K562 (cell line): ENCODE results near the gene GMNN. TPM values are rescaled to one million over a fixed set of nuclear protein-coding genes. Genes with fewer than 3 reads are reported as not detected.

Source experiments
- ATAC-seq: fragments of 200-7000 bp; cut with Tn5 transposase; 3 replicates; pipeline ENCODE4 v1.9.1; 2020; ENCODE audit warnings: moderate library complexity
- BruUV-seq: library from RNA; stranded (reverse); fragments of 400-500 nt; replicated peaks from 2 replicates; lab custom pipeline; 2021; lab: Mats Ljungman, UMichigan
- CTCF ChIA-PET: fragments of 300-600 bp; formaldehyde crosslinking; extraction: SDS; loops from one replicate; lab custom pipeline; 2021; ENCODE audit warnings: low intra/inter-chr PET ratio; lab: Yijun Ruan, JAX
- POLR2A ChIA-PET: fragments of 300-600, 350-650 bp; sonication (Branson Sonifier 250); formaldehyde crosslinking; extraction: SDS; loops from one replicate; lab custom pipeline; 2021; ENCODE audit warnings: antibody characterized with exemption, inconsistent platforms; lab: Yijun Ruan, JAX
- DNase-seq, 4 experiments: peaks; one replicate each; pipeline versions ENCODE4 v3.0.0 to v3.0.0-alpha.2; 2011 to 2018; ENCODE audit warnings: low spot score in 3 of 4, mixed read lengths in 3 of 4; ENCODE audit errors: extremely low read depth in 1 of 4
- FAIRE-seq: peaks from 2 replicates; lab custom pipeline; 2011; peaks lifted over from hg19 to GRCh38; lab: Jason Lieb, UNC
- H2AFZ ChIP-seq: 2 replicates; pipeline ENCODE4 v1.6.0; 2011; ENCODE audit warnings: low read depth, low read length, control low read depth, inconsistent platforms
- H3K27ac ChIP-seq: fragments of 200-600 bp; 3 replicates; pipeline ENCODE4 v1.8.0; 2011; ENCODE audit warnings: low read depth, mild to moderate bottlenecking, control low read depth, inconsistent platforms, low read length, moderate library complexity, mixed read lengths; ENCODE audit errors: extremely low read depth
- H3K27me3 ChIP-seq, 2 experiments: fragments of 300-600 bp in 1 of 2; 2 replicates in 1 of 2; 3 replicates in 1 of 2; pipeline versions ENCODE4 v1.6.0 to v1.8.0; 2011; ENCODE audit warnings: inconsistent platforms in 2 of 2, low read length in 2 of 2, mild to moderate bottlenecking in 1 of 2, mixed read lengths in 1 of 2, moderate library complexity in 1 of 2; ENCODE audit not compliant: control insufficient read depth in 2 of 2, insufficient read depth in 2 of 2
- H3K36me3 ChIP-seq: fragments of 300-600 bp; 3 replicates; pipeline ENCODE4 v1.8.0; 2011; ENCODE audit warnings: mild to moderate bottlenecking, low read length, inconsistent platforms; ENCODE audit not compliant: control insufficient read depth, insufficient read depth
- H3K4me1 ChIP-seq, 2 experiments: fragments of 200-600 bp in 1 of 2; replicated peaks in 1 of 2; 2 replicates in 1 of 2; 3 replicates in 1 of 2; pipeline versions ENCODE4 v1.5.1 to v1.8.0; 2011; ENCODE audit warnings: inconsistent platforms in 2 of 2, low read length in 2 of 2, mild to moderate bottlenecking in 1 of 2, mixed read lengths in 1 of 2, moderate library complexity in 1 of 2; ENCODE audit not compliant: control insufficient read depth in 2 of 2, insufficient read depth in 2 of 2
- H3K4me2 ChIP-seq: 2 replicates; pipeline ENCODE4 v1.6.1; 2011; ENCODE audit warnings: low read length, control low read depth, inconsistent platforms, mixed read lengths; ENCODE audit not compliant: insufficient read depth
- H3K4me3 ChIP-seq: fragments of 200-600 bp; sonication (generic), shearing (Covaris generic); 2 replicates; pipeline ENCODE4 v1.5.1; 2016; ENCODE audit warnings: control low read depth, inconsistent platforms
- H3K79me2 ChIP-seq: fragments of 200-600 bp; 3 replicates; pipeline ENCODE4 v1.8.0; 2011; ENCODE audit warnings: low read length, inconsistent platforms; ENCODE audit not compliant: control insufficient read depth, insufficient read depth
- H3K9ac ChIP-seq, 2 experiments: 2 replicates each; pipeline versions ENCODE4 v1.6.0 to v1.6.1; 2011; ENCODE audit warnings: low read depth in 2 of 2, low read length in 2 of 2, control low read depth in 1 of 2, inconsistent platforms in 1 of 2, mild to moderate bottlenecking in 1 of 2, mixed read lengths in 1 of 2; ENCODE audit not compliant: insufficient read depth in 1 of 2
- H3K9me1 ChIP-seq: one replicate; pipeline ENCODE4 v1.6.0; 2011; ENCODE audit warnings: inconsistent platforms, mild to moderate bottlenecking, low read length, moderate library complexity; ENCODE audit not compliant: control insufficient read depth, insufficient read depth
- H3K9me3 ChIP-seq: replicated peaks from 2 replicates; pipeline ENCODE4 v1.5.1; 2011; ENCODE audit warnings: low read depth, low read length, inconsistent platforms; ENCODE audit not compliant: control insufficient read depth, insufficient read depth
- H4K20me1 ChIP-seq: replicated peaks from 2 replicates; pipeline ENCODE4 v1.6.1; 2011; ENCODE audit warnings: low read length, inconsistent platforms, mixed read lengths; ENCODE audit not compliant: control insufficient read depth, insufficient read depth
- CBFA2T3 ChIP-seq: fragments of 450-650 bp; IDR thresholded peaks from 2 replicates; pipeline ENCODE4 v1.6.1; 2017
- CREB1 ChIP-seq, 2 experiments: sonication (generic) in 1 of 2; formaldehyde crosslinking in 1 of 2; IDR thresholded peaks; 2 replicates each; pipeline versions ENCODE4 v1.6.1 to v1.8.0; 2012 to 2022; ENCODE audit warnings: inconsistent platforms in 1 of 2, mild to moderate bottlenecking in 1 of 2, missing genetic modification reagents in 1 of 2, moderate library complexity in 1 of 2
- ESRRB ChIP-seq: fragments of 250-450 bp; sonication (Bioruptor Pico); IDR thresholded peaks from 2 replicates; pipeline ENCODE4 v1.5.0; 2020; ENCODE audit warnings: mild to moderate bottlenecking, moderate library complexity, borderline replicate concordance
- GTF2E2 ChIP-seq: fragments of 200-800 bp; sonication (Bioruptor generic); IDR thresholded peaks from 2 replicates; pipeline ENCODE4 v1.6.1; 2016; ENCODE audit warnings: missing genetic modification characterization, missing compliant biosample characterization
- HNRNPK ChIP-seq: fragments of 200-400 bp; formaldehyde crosslinking; IDR thresholded peaks from one replicate; pipeline ENCODE4 v1.6.1; 2018; ENCODE audit warnings: mild to moderate bottlenecking, low read depth, low read length; ENCODE audit not compliant: poor library complexity, severe bottlenecking
- JUNB ChIP-seq: fragments of 450-650 bp; formaldehyde crosslinking; conservative IDR thresholded peaks from 2 replicates; pipeline ENCODE4 v1.4.0; 2020; ENCODE audit warnings: mild to moderate bottlenecking
- KDM5B ChIP-seq: fragments of 200-600 bp; sonication (generic); IDR thresholded peaks from 2 replicates; pipeline ENCODE4 v1.6.1; 2012; ENCODE audit warnings: low read depth, mild to moderate bottlenecking, moderate library complexity, low read length, control low read depth, inconsistent platforms; ENCODE audit not compliant: insufficient replicate concordance
- MEF2D ChIP-seq: conservative IDR thresholded peaks from 2 replicates; pipeline ENCODE4 v1.6.1; 2016; ENCODE audit warnings: low read depth, missing genetic modification characterization, missing compliant biosample characterization
- STAT5A ChIP-seq: IDR thresholded peaks from 2 replicates; pipeline ENCODE4 v1.6.1; 2012; ENCODE audit warnings: low read length, inconsistent platforms, borderline replicate concordance
- ZNF778 ChIP-seq: fragments of 450-650 bp; formaldehyde crosslinking; IDR thresholded peaks from 2 replicates; pipeline ENCODE4 v1.4.0; 2020; ENCODE audit warnings: mild to moderate bottlenecking, moderate library complexity
- WGBS: fragments of 100-300 bp; shearing (Covaris generic); methylation state at CpG from one replicate; pipeline ENCODE4 v1.1.6; 2016; ENCODE audit warnings: low coverage, mixed read lengths; ENCODE audit not compliant: insufficient coverage; ENCODE audit errors: missing lambda C conversion rate; 5-methylcytosine and 5-hydroxymethylcytosine counted together
- in situ Hi-C: fragments of 300-500 bp; cut with MboI; formaldehyde crosslinking; loops from 4 replicates; pipeline ENCODE4 v1.15.0; 2018; ENCODE audit warnings: inconsistent platforms, mixed read lengths
- intact Hi-C: fragments of 100-400 bp; cut with micrococcal nuclease; formaldehyde crosslinking; loops from 2 replicates; pipeline ENCODE4 v1.14.2; 2022
- polyA plus RNA-seq, 8 experiments: library from polyadenylated mRNA; depleted of rRNA in 4 of 8; stranded (reverse) in 5 of 8; unstranded in 3 of 8; fragments of >200 nt; fragmentation: Nextera tagmentation in 2 of 8; fragmentation: Illumina TruSeq in 1 of 8; extraction: Ambion mirVana in 2 of 8; extraction: Trizol in 1 of 8; gene quantifications; 2 replicates each; pipeline versions ENCODE4 v1.2.1 to v1.2.3, GENCODE V29; 2011 to 2014; ENCODE audit warnings: inconsistent platforms in 1 of 8, missing spikeins in 1 of 8
- total RNA-seq, 7 experiments: library from RNA; depleted of rRNA in 6 of 7; stranded (reverse); fragments of >200 nt in 6 of 7; fragmentation: Illumina TruSeq in 2 of 7; extraction: Trizol in 2 of 7; gene quantifications; 2 replicates each; pipeline versions ENCODE4 v1.2.1 to v1.2.3, GENCODE V29; 2011 to 2021; ENCODE audit warnings: low replicate concordance in 1 of 7
- TF ChIP-seq, protein P1 (sequence below): fragments of 450-650 bp; formaldehyde crosslinking; IDR thresholded peaks from 2 replicates; pipeline ENCODE4 v1.4.0; 2020; ENCODE audit warnings: mild to moderate bottlenecking, moderate library complexity

GMNN gene
- total and polyA plus RNA-seq, 9 of the 15 experiments (the other 6 are each of a cell fraction or from before 2014, with no cell fraction given) = 144 to 370 (median 210) TPM

DNA sequence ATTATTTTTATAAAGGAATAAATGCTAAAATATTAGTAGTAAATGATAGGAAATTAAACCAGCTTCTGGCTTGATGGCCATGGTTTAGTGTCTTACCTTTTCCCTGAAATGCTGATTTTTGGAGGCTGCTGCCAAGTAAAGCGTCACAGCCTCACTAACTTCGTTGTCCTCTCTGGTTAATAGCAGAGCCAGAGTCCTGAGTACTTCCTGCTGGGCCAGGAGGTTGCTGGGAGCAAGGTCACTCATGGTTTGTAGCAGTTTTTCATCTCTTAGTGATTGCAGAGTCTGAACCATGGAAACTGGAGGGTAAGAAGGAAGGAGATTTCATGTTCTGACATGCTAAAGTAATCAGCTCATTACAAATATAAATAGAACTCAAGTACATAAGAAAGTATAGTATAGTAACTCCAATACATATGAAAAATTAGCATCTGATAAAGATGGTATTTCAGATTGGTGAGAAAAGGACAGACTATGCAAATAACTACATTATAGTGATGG is 50.4 kb downstream of the GMNN start:
- Histone ChIP-seq H3K27me3 (peaks cover 13 to 14% of the 10 kb centered on the region in 2 experiments; a peak in 4 of 5 replicates), H3K4me3 (no peak overlapping the region), H4K20me1 (no peaks in the 10 kb centered on the region), H3K9ac (no peak overlapping the region), H2AFZ (no peak overlapping the region), H3K4me2 (no peak overlapping the region), H3K36me3 (no peaks in the 10 kb centered on the region), H3K4me1 (no peaks in the 10 kb centered on the region), H3K79me2 (no peaks in the 10 kb centered on the region), H3K27ac (no peak overlapping the region), H3K9me1 (no peaks in the 10 kb centered on the region), H3K9me3 (no peaks in the 10 kb centered on the region)
- WGBS = 0% methylated on average over 2 of the region's 2 CpGs
- in situ Hi-C loops (no loop called here), intact Hi-C loops (no loop called here)
- BruUV-seq = no TSS peak
- ATAC-seq (no peak), FAIRE-seq (no peak), DNase-seq (no peak)
- ChIA-PET POLR2A (interaction anchor here (1.5 kb wide), 1 partner anchor 17 kb away, joined by 3 read pairs; no protein-coding TSS in a partner anchor), CTCF (no interaction called here)
- TF ChIP-seq ZNF778 = no peak
- TF ChIP-seq, protein P1, sequence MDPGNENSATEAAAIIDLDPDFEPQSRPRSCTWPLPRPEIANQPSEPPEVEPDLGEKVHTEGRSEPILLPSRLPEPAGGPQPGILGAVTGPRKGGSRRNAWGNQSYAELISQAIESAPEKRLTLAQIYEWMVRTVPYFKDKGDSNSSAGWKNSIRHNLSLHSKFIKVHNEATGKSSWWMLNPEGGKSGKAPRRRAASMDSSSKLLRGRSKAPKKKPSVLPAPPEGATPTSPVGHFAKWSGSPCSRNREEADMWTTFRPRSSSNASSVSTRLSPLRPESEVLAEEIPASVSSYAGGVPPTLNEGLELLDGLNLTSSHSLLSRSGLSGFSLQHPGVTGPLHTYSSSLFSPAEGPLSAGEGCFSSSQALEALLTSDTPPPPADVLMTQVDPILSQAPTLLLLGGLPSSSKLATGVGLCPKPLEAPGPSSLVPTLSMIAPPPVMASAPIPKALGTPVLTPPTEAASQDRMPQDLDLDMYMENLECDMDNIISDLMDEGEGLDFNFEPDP (CRISPR knock-in tag) = no peak
- no peak for TF ChIP-seq ESRRB (CRISPR knock-in tag)
- TF ChIP-seq JUNB (CRISPR knock-in tag) = no peak
- no peak for TF ChIP-seq MEF2D (tag)
- no peak for TF ChIP-seq CREB1 (IDR thresholded peaks at IDR 0.05)
- TF ChIP-seq CREB1 (CRISPR knock-in tag; IDR thresholded peaks at IDR 0.05) = no peak
- TF ChIP-seq STAT5A = no peak
- no peak for TF ChIP-seq GTF2E2 (tag)
- TF ChIP-seq KDM5B = no peak
- no peak for TF ChIP-seq HNRNPK
- TF ChIP-seq CBFA2T3 = no peak
